H9 (cell line): Measurements from ENCODE around the gene KLF16. TPM values are rescaled to one million over a fixed set of nuclear protein-coding genes. Genes with fewer than 3 reads are reported as not detected.

Experiments used
- DNase-seq: peaks from one replicate; pipeline ENCODE4 v3.0.0-alpha.2; 2017
- H2AFZ ChIP-seq: one replicate; pipeline ENCODE4 v1.6.1; 2013; ENCODE audit warnings: mild to moderate bottlenecking, low read length, control low read depth, moderate library complexity
- H2AK5ac ChIP-seq: 2 replicates; pipeline ENCODE4 v1.6.1; 2013; ENCODE audit warnings: low read length, control low read depth, mixed read lengths; ENCODE audit not compliant: insufficient read length
- H2BK120ac ChIP-seq: one replicate; pipeline ENCODE4 v1.6.1; 2013; ENCODE audit warnings: low read depth, mild to moderate bottlenecking, low read length, control low read depth, inconsistent platforms; ENCODE audit not compliant: poor library complexity, severe bottlenecking
- H2BK12ac ChIP-seq: 2 replicates; pipeline ENCODE4 v1.6.1; 2013; ENCODE audit warnings: low read length, control low read depth, mixed read lengths, low read depth; ENCODE audit not compliant: insufficient read length
- H2BK15ac ChIP-seq: 2 replicates; pipeline ENCODE4 v1.6.1; 2013; ENCODE audit warnings: low read depth, low read length, control low read depth
- H2BK20ac ChIP-seq: one replicate; pipeline ENCODE4 v1.6.1; 2013; ENCODE audit warnings: low read depth, mild to moderate bottlenecking, low read length, control low read depth, inconsistent platforms; ENCODE audit not compliant: poor library complexity, severe bottlenecking
- H2BK5ac ChIP-seq: 2 replicates; pipeline ENCODE4 v1.6.1; 2013; ENCODE audit warnings: low read length, control low read depth, mixed read lengths; ENCODE audit not compliant: insufficient read length
- H3K14ac ChIP-seq: 2 replicates; pipeline ENCODE4 v1.6.1; 2013; ENCODE audit warnings: low read length, control low read depth; ENCODE audit not compliant: insufficient read depth
- H3K18ac ChIP-seq: 2 replicates; pipeline ENCODE4 v1.6.1; 2013; ENCODE audit warnings: low read depth, mild to moderate bottlenecking, mixed read lengths, low read length, control low read depth; ENCODE audit not compliant: insufficient read length
- H3K23ac ChIP-seq: 2 replicates; pipeline ENCODE4 v1.6.1; 2013; ENCODE audit warnings: low read length, control low read depth, mixed read lengths, low read depth; ENCODE audit not compliant: insufficient read length
- H3K23me2 ChIP-seq: 2 replicates; pipeline ENCODE4 v1.6.1; 2013; ENCODE audit warnings: low read depth, mild to moderate bottlenecking, mixed read lengths, low read length, control low read depth; ENCODE audit not compliant: insufficient read length, poor library complexity, severe bottlenecking
- H3K27ac ChIP-seq: 2 replicates; pipeline ENCODE4 v1.5.1; 2013; ENCODE audit warnings: low read length, control low read depth, mixed read lengths, low read depth; ENCODE audit not compliant: insufficient read length
- H3K27me3 ChIP-seq: 2 replicates; pipeline ENCODE4 v1.6.1; 2013; ENCODE audit warnings: low read length, control low read depth, inconsistent platforms; ENCODE audit not compliant: insufficient read depth
- H3K4ac ChIP-seq: 2 replicates; pipeline ENCODE4 v1.6.1; 2013; ENCODE audit warnings: low read depth, mild to moderate bottlenecking, control low read depth, inconsistent platforms, low read length, moderate library complexity
- H3K4me1 ChIP-seq: 2 replicates; pipeline ENCODE4 v1.6.1; 2013; ENCODE audit warnings: low read length, control low read depth, inconsistent platforms; ENCODE audit not compliant: insufficient read depth
- H3K4me2 ChIP-seq: 2 replicates; pipeline ENCODE4 v1.6.1; 2013; ENCODE audit warnings: low read length, control low read depth, mixed read lengths; ENCODE audit not compliant: insufficient read length, insufficient read depth
- H3K56ac ChIP-seq: 2 replicates; pipeline ENCODE4 v1.6.1; 2013; ENCODE audit warnings: low read depth, mild to moderate bottlenecking, mixed read lengths, low read length, control low read depth; ENCODE audit not compliant: insufficient read length
- H3K79me1 ChIP-seq: 2 replicates; pipeline ENCODE4 v1.6.1; 2013; ENCODE audit warnings: low read depth, mild to moderate bottlenecking, moderate library complexity, low read length, control low read depth, inconsistent platforms; ENCODE audit not compliant: insufficient read depth, poor library complexity, severe bottlenecking
- H3K79me2 ChIP-seq: 2 replicates; pipeline ENCODE4 v1.6.1; 2013; ENCODE audit warnings: low read length, control low read depth, inconsistent platforms; ENCODE audit not compliant: insufficient read depth
- H3K9ac ChIP-seq: 2 replicates; pipeline ENCODE4 v1.6.1; 2013; ENCODE audit warnings: low read length, control low read depth, mixed read lengths; ENCODE audit not compliant: insufficient read length; ENCODE audit errors: extremely low read depth
- H3K9me3 ChIP-seq: one replicate; pipeline ENCODE4 v1.6.1; 2013; ENCODE audit warnings: low read depth, low read length, inconsistent platforms; ENCODE audit not compliant: control insufficient read depth
- H3T11ph ChIP-seq: one replicate; pipeline ENCODE4 v1.6.1; 2013; ENCODE audit warnings: mild to moderate bottlenecking, low read length, control low read depth, inconsistent platforms
- H4K20me1 ChIP-seq: one replicate; pipeline ENCODE4 v1.6.1; 2013; ENCODE audit not compliant: control insufficient read depth, insufficient read length, insufficient read depth
- H4K5ac ChIP-seq: 2 replicates; pipeline ENCODE4 v1.6.1; 2013; ENCODE audit warnings: low read depth, mild to moderate bottlenecking, mixed read lengths, low read length, control low read depth; ENCODE audit not compliant: insufficient read length
- H4K8ac ChIP-seq: replicated peaks from 2 replicates; pipeline ENCODE4 v1.6.1; 2013; ENCODE audit warnings: low read length, control low read depth, mixed read lengths, low read depth; ENCODE audit not compliant: insufficient read length
- H4K91ac ChIP-seq: 2 replicates; pipeline ENCODE4 v1.6.1; 2013; ENCODE audit warnings: low read depth, mild to moderate bottlenecking, moderate library complexity, mixed read lengths, low read length, control low read depth; ENCODE audit not compliant: insufficient read length
- H3K27ac Mint-ChIP-seq, 3 experiments: 2 replicates in 2 of 3; 3 replicates in 1 of 3; pipeline ENCODE4 v1.8.0; 2020 to 2021; ENCODE audit warnings: mixed read lengths in 3 of 3, mild to moderate bottlenecking in 1 of 3, moderate library complexity in 1 of 3
- H3K27me3 Mint-ChIP-seq: 2 replicates; pipeline ENCODE4 v1.8.0; 2021; ENCODE audit warnings: low read depth, mild to moderate bottlenecking, moderate library complexity, mixed read lengths
- H3K36me3 Mint-ChIP-seq, 3 experiments: 2 replicates in 2 of 3; 3 replicates in 1 of 3; pipeline ENCODE4 v1.8.0; 2020 to 2021; ENCODE audit warnings: low read depth in 3 of 3, mixed read lengths in 3 of 3; ENCODE audit not compliant: insufficient read depth in 1 of 3
- H3K4me1 Mint-ChIP-seq, 2 experiments: 2 replicates each; pipeline ENCODE4 v1.8.0; 2020; ENCODE audit warnings: mixed read lengths in 2 of 2
- H3K4me3 Mint-ChIP-seq, 2 experiments: 2 replicates in 1 of 2; 3 replicates in 1 of 2; pipeline ENCODE4 v1.8.0; 2020 to 2021; ENCODE audit warnings: mild to moderate bottlenecking in 2 of 2, mixed read lengths in 2 of 2, moderate library complexity in 1 of 2
- H3K9me3 Mint-ChIP-seq, 2 experiments: 2 replicates in 1 of 2; 3 replicates in 1 of 2; pipeline ENCODE4 v1.8.0; 2020; ENCODE audit warnings: mild to moderate bottlenecking in 2 of 2, mixed read lengths in 2 of 2, moderate library complexity in 1 of 2
- CTCF ChIP-seq: fragments of 200-600 bp; sonication (generic); conservative IDR thresholded peaks from 3 replicates; pipeline ENCODE4 v1.8.0; 2021; ENCODE audit warnings: antibody characterized with exemption, mild to moderate bottlenecking
- WGBS: extraction: QIAGEN DNeasy Blood & Tissue Kit; methylation state at CpG from one replicate; pipeline ENCODE4 v1.1.7; 2013; ENCODE audit warnings: missing lambda C conversion rate, low lambda C conversion rate, mixed read lengths; ENCODE audit not compliant: insufficient read length; ENCODE audit errors: extremely low coverage; 5-methylcytosine and 5-hydroxymethylcytosine counted together
- total RNA-seq: library from RNA; stranded (reverse); gene quantifications from 2 replicates; pipeline ENCODE4 v1.2.1, GENCODE V29; 2021

Gene KLF16
- total RNA-seq, 1 experiment from 2014 or later: 66.8 TPM

- no peak overlapping the region for H2BK120ac ChIP-seq
- no peak overlapping the region for H4K8ac ChIP-seq
- H3T11ph ChIP-seq: no peak overlapping the region
- no peak overlapping the region for H3K4me2 ChIP-seq
- WGBS: no CpG with 5 or more reads among the region's 36 CpGs
- H2AK5ac ChIP-seq: no peak overlapping the region
- no peak overlapping the region for H3K27ac ChIP-seq
- H3K18ac ChIP-seq: no peak overlapping the region
- TF ChIP-seq CTCF: no peak
- no peaks in the 10 kb centered on the region for H3K79me2 ChIP-seq
- Mint-ChIP-seq H3K9me3 (no peaks in the 10 kb centered on the region), H3K27me3 (no peaks in the 10 kb centered on the region), H3K36me3 (peaks cover 6 to 34% (median 24%) of the 10 kb centered on the region in 3 experiments), H3K4me1 (peaks cover 3 to 6% of the 10 kb centered on the region in 2 experiments; a peak in 2 of 4 replicates), H3K4me3 (no peak overlapping the region), H3K27ac (no peak overlapping the region)
- H2BK12ac ChIP-seq: no peak overlapping the region
- no peak overlapping the region for H3K9ac ChIP-seq
- H3K23me2 ChIP-seq: peaks cover 3% of the 10 kb centered on the region
- H4K5ac ChIP-seq: no peak overlapping the region
- no peak for DNase-seq
- no peak overlapping the region for H2BK20ac ChIP-seq
- no peak overlapping the region for H2BK5ac ChIP-seq
- H3K14ac ChIP-seq: no peak overlapping the region
- no peak overlapping the region for H4K91ac ChIP-seq
- H3K56ac ChIP-seq: no peak overlapping the region
- H4K20me1 ChIP-seq: no peaks in the 10 kb centered on the region
- H3K79me1 ChIP-seq: no peaks in the 10 kb centered on the region
- no peaks in the 10 kb centered on the region for H3K9me3 ChIP-seq
- H3K4me1 ChIP-seq: no peaks in the 10 kb centered on the region
- H3K27me3 ChIP-seq: no peaks in the 10 kb centered on the region
- no peak overlapping the region for H3K4ac ChIP-seq
- no peak overlapping the region for H3K23ac ChIP-seq
- no peak overlapping the region for H2AFZ ChIP-seq
- H2BK15ac ChIP-seq: no peak overlapping the region
Measured at GRCh38 chr19:1816530-1817298, 46.7 kb downstream of the KLF16 start.
